NCI-H524 treated with DMSO at 0.1 percent for 48 hours (cell line): Measurements from ENCODE around the gene DMXL1.

Experiments
- DNase-seq: peaks from one replicate; lab custom pipeline; 2025; lab: John Stamatoyannopoulos, UW

DMXL1 gene

GRCh38 chr5:119269061-119269944 lies 198.4 kb downstream of the DMXL1 start:
- DNase-seq, result no peak

DNA sequence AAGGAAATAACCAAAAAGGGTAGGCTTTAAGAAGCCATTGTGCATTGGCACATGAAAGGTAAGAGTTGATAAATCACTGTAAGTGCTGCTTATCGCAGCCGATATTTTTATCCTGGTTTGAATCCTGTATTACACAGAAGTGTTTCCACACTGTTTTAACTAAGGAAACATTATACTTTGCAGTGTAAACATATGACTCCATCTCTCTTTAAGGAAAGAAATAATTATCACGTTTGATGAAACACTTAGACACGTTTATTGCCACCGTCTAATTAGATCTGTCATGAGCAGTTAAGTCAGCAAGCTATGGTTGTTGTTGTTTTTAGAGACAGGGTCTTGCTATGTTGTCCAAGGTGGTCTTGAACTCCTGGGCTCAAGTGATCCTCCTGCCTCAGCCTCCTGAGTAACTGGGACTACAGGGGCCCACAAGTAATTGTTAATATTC lies 199.3 kb downstream of the DMXL1 start:
- no peak for DNase-seq

- DNase-seq, result no peak
Observed at GRCh38 chr5:119270960-119271757, 200.3 kb downstream of the DMXL1 start.

- DNase-seq, result no peak
Observed at GRCh38 chr5:119271758-119272730, 201.2 kb downstream of the DMXL1 start.

GRCh38 chr5:119273391-119273839 lies 202.5 kb downstream of the DMXL1 start:
- DNase-seq, result no peak

GRCh38 chr5:119274030-119274766 lies 203.3 kb downstream of the DMXL1 start:
- no peak for DNase-seq

GRCh38 chr5:119274767-119275130 lies 203.9 kb downstream of the DMXL1 start:
- no peak for DNase-seq

- no peak for DNase-seq
Observed at GRCh38 chr5:119275146-119275545, 204.3 kb downstream of the DMXL1 start.

DNA sequence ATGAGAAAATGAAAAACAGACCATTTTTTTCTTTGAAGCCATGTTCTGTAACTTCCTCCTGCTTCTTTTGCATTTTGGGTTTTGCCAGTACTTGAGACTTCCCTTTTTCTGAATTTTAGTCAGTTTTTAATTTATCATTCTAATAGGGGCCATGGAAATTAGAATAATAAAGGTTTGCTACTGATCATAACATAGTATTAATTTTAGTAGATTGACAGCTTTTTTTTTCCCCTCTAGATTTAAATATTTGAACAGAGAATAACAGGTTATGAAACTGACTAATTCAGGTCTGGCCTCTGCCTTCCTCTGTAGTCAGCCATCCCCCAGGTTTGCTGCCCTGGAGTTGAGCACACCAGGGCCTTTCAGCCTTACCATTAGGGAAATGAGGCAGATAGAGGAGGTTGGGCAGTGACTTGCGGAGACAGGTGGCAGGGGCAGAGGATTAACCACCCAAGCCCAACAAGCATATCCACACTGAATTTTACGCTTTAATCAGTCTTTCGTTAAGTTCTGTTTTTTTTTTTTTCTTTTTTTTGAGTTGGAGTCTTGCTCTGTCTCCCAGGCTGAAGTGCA lies 204.8 kb downstream of the DMXL1 start:
- no peak for DNase-seq

- DNase-seq, result no peak
Observed at GRCh38 chr5:119276978-119277377, 206.1 kb downstream of the DMXL1 start.

DNA sequence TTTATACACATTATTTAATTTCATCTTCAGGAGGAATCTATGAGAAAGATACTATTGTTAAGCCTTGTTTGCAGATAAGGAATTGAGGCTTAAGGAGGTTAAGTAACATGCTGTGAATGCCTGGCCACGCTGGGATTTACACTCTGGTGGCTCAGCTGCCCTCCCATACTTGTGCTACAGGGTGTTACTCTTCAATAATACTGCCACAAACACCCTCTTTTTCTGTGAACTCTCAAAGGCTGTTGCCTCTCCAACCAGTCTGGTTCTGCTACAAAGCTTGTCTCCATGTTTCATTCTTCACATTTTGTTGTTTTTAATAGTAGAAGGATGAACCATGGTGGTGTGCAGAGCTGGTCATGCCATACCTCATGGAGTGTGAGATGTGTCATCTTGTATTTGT lies 208.2 kb downstream of the DMXL1 start:
- no peak for DNase-seq

- no peak for DNase-seq
Observed at GRCh38 chr5:119280380-119280779, 209.5 kb downstream of the DMXL1 start.

DNA sequence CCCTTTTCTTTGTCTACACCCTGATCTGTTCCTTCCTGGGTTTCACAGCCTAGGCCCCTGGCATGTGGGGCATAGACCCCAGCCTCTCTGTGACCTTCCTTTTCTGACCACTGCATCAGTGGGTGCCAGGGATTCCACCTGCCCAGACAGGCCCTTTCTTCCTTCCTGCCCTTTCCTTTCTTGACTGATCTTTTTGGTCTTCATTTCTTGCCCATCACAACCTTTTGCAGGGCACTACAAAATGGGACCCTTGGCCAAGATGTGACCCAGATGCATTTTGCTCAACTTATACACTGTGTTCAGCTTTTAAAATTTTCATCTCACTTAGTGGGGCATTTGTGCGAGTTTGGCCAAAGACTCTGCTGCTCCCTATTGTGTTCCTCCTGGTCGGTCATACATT lies 211.7 kb downstream of the DMXL1 start:
- DNase-seq, result no peak

GRCh38 chr5:119284031-119284430 lies 213.1 kb downstream of the DMXL1 start:
- no peak for DNase-seq

DNA sequence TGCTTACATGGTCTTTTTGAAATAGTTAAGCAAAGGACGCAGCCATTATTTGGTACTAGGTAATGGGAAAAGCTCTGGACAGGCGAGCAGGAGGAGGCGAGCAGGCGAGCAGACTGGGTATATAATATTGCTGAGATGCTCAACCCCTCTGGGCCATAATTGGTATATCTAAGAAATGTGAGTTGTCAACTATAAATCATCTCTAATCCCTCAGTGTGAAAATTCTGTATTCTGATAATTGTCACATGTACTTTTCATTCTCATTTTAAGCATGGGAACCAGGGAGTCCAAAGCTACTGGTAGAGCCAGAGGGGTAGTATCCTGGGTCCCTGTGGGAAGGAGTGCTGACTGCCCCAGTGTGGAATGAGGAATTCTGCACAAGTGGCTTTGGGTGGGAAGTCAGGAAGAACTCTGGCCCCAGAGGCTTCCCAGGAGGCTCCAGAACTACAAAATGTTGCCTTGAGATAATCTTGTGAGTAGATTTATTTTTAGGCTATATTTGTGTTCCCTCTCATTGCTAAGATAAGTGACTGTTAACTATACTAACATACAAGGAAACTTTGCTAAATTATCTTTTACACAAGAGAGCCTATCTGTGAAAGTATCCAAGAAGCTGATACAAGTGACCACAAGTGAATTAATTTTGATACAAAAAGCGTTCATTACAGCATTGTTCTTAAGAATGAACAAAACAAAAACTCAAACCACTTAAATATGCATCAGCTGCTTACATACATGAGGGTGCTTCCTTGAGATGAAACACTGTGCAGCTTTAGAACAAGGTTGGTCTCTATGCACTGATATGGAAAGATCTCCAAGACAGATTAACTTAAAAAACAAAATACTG lies 214.4 kb downstream of the DMXL1 start:
- DNase-seq, result no peak

DNA sequence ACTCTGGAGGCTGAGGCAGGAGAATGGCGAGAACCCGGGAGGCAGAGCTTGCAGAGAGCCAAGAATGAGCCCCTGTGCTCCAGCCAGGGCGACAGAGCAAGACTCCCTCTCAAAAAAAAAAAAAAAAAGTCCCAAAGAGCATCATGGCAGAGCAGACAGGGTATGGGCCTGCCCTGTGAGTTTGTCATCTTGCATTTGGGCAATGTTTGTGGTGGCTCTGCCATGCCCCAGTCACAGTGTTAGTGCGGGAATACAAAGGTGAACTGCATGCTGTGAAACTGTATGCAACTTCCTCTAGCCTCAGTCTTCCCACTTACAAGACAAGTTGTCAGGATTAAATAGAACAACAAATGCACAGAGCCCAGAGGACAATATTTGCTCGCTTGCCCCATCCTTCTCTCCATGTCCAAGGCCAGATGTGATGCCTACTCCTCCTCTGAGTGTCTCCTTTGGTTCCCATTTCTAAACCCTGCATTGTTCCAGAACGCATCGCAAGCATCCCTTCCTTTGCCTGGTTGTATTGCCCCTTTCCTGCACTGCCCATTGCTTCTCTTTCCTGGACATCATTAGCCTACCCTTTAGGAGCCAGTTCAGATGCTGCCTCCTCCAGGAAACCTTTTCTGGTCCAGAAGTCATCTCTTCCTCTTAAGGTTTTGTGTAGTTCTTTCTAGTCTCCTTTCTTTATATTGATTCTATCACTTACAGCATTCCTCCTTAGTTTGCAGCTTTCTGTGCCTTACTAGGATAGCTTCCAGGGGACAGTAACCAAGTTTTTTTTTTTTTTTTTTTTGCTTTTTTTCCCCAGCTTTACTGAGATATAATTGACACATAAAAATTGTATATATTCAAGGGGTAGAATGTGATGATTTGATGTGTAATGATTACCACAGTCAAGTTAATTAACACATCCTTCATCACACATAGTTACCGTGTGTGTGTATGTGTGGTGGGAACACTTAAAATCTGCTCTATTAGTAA lies 215.9 kb downstream of the DMXL1 start:
- DNase-seq, result no peak

DNA sequence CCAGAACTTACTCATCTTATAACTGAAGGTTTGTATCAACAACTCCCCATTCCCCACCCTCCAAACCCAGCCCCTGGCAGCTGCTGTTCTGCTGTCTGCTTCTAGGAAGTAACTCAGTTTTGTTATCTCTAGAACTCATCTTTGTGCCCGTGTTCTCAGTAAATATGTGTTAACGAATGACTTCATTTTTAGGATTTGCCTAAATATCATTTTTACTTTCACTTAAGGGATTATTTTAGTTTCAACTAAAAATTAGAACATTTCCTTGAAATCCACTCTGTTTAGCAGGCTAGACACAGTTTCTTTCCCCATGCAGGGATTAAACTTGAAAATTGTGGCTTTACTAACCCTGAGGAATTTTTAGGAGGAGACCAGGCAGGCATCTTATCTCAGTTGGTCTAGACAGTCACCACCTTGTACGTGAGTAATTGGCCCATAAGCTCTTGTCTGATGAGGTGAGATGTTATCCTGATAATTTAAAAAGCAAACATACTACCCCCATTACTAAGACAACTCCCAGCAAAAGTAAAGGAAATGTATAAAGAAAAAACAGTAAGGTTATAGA lies 216.7 kb downstream of the DMXL1 start:
- DNase-seq, result no peak

GRCh38 chr5:119288379-119289033 lies 217.6 kb downstream of the DMXL1 start:
- no peak for DNase-seq
